ENCODE data around the gene TEX14. TPM values are rescaled to one million over a fixed set of nuclear protein-coding genes. Genes with fewer than 3 reads are reported as not detected.
A peak's percentile ranks its signal among the peaks of the same experiment; 100 is the strongest.
"Not testable (repeated sequence)": the region's sequence is repeated elsewhere in the genome, so short reads cannot be mapped to it uniquely, and the experiment has no call there.

TEX14 gene
- total RNA-seq, 1 donor from 2014 or later: 0.15 TPM

DNA sequence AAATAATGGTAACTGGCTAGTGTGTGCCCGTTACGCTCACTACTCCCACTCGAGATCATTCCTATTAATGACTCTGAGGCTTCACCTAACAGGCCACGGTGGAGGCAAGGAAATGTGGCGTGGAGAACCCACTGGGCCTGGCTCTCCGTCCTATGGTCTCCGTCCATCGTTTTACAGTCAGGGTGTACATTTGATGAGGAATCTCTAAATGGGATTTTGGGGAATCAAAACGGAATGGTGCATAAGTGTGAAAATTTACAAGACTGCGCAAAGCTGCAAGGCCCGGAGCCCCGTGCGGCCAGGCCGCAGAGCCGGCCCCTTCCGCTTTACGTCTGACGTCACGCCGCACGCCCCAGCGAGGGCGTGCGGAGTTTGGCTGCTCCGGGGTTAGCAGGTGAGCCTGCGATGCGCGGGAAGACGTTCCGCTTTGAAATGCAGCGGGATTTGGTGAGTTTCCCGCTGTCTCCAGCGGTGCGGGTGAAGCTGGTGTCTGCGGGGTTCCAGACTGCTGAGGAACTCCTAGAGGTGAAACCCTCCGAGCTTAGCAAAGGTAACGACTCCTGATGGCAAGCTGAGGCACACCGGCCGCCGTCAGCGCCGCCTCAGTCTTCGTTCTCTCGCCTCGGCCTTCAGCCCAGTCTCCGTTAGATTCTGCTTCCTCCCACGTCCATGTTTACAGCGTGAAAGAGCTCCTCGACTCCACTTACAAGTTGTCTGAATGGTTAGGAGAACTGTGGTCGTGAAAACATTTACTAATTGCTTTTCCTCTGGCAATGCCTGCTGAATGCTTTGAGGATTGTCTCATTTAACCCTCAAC lies 602 bp upstream of the TEX14 start, which contains the start of gene RAD51C:
Gene RAD51C, plus strand, starts transcription at position 364 of the 817 bp plus-strand sequence. Its CDS starts 42 bp downstream, at position 406.
- intact Hi-C loops (cut with micrococcal nuclease): no loop called here
- ATAC-seq: peak; percentile 100
- peak; percentile 91 for DNase-seq

DNA sequence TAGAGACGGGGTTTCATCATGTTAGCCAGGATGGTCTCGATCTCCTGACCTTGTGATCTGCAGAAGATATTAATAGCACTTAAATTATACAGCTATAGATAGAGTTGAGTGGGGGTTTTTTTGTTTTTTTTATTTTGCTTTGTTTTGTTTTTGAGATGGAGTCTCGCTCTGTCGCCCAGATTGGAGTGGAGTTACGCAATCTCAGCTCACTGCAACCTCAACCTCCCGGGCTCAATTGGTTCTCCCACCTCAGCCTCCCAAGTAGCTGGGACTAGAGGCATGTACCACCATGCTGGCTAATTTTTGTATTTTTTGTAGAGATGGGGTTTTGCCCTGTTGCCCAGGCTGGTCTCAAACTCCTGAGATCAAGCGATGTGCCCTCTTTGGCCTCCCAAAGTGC lies 1.8 kb downstream of the TEX14 start:
- intact Hi-C loops (cut with micrococcal nuclease); DNase-seq; ATAC-seq: not testable (repeated sequence)

GRCh38 chr17:58688521-58688920 lies 3.3 kb downstream of the TEX14 start:
- intact Hi-C loops (cut with micrococcal nuclease): no loop called here
- ATAC-seq (no peak), DNase-seq (no peak)

DNA sequence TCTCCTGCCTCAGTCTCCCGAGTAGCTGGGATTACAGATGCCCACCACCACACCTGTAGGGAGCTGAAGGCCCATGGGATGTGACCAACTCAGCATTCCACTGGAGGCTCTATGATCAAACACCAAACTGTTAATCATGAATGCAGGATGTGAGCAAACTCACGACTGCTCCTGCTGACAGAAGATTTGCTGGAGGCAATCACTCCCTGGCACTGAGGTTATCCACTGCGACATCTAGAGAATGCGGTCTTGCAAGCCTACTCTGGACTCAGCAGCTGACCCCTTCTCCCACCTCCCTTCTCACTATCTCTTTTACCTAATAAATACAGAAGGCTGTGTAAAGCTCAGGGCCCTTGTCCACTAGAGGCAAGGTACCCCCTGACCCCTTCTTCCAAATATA lies 4.9 kb downstream of the TEX14 start:
- no peak for DNase-seq
- no peak for ATAC-seq
- intact Hi-C loops (cut with micrococcal nuclease): no loop called here

DNA sequence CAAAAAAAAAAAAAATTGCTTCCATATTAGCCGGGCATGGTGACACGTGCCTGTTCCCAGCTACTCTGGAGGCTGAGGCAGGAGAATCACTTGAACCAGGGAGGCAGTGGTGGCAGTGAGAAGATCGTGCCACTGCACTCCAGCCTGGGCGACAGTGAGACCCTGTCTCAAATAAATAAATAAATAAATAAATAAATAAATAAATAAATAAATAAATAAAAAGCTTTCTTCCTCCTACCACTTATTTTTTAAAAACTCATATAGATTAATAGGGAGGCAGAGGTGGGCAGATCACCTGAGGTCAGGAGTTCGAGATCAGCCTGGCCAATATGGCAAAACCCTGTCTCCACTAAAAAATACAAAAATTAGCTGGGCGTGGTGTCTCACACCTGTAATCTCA lies 7.4 kb downstream of the TEX14 start:
- ATAC-seq; intact Hi-C loops (cut with micrococcal nuclease); DNase-seq: not testable (repeated sequence)

DNA sequence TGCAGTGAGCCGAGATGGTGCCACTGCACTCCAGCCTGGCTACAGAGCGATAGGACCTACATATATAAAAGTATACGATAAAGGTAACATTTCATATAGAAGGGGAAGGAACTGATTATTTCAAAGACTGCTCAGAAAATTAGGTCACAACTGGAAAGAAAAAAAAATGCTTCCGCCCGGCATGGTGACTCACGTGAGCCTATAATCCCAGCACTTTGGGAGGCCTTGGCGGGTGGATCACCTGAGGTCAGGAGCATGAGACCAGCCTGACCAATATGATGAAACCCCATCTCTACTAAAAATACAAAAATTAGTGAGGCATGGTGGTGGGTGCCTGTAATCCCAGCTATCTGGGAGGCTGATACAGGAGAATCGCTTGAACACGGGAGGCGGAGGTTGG lies 7.8 kb downstream of the TEX14 start:
- no peak for DNase-seq
- ATAC-seq: no peak
- intact Hi-C loops (cut with micrococcal nuclease): no loop called here

- ATAC-seq (peak; percentile 44), DNase-seq (no peak)
- intact Hi-C loops (cut with micrococcal nuclease): no loop called here
Measured at GRCh38 chr17:58680038-58680369, 11.8 kb downstream of the TEX14 start.

DNA sequence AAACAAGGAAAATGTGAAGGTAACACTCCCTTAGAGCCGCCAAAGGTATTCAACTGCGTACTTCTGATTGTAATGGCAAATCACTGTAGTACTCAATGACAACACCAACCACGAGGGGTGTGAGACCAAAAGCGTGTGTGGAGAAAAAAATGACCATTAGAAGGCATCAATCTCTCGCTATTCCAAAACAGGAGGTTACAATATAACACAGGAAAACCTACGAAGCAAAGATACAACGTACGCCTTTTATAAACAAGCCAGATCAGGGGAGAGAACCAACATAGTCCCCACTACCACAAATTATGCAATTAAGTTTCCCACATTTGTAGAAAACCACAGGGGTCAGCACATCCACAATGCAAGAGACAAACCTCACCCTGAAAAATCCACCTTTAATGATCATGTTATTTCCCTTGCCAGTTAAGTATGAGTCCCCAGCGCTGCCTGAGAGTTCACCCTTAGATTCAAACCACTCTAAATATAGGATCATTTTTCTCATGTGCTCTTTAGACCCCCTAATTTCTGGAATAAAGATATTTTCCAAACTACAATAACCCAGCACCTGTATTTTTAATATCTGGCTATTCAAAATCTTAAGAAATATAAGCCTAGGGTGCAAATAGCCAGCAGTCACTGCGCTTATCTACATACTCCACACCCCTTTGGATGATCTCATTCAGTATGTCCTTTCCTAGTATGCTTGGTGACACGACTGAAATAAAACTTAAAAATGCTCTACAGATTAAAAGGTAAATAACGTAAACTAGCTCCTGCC lies 12.4 kb downstream of the TEX14 start:
- DNase-seq (no peak), ATAC-seq (peak; percentile 70)
- intact Hi-C loops (cut with micrococcal nuclease): no loop called here

DNA sequence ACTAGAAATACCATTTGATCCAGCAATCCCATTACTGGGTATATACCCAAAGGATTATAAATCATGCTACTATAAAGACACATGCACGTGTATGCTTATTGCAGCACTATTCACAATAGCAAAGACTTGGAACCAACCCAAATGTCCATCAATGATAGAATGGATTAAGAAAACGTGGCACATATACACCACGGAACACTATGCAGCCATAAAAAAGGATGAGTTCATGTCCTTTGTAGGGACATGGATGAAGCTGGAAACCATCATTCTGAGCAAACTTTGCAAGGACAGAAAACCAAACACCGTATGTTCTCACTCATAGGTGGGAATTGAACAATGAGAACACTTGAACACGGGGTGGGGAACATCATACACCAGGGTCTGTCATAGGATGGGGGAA lies 13.6 kb downstream of the TEX14 start:
- ATAC-seq; DNase-seq; intact Hi-C loops (cut with micrococcal nuclease): not testable (repeated sequence)

- DNase-seq (no peak), ATAC-seq (no peak)
- intact Hi-C loops (cut with micrococcal nuclease): no loop called here
Measured at GRCh38 chr17:58677194-58677880, 14.5 kb downstream of the TEX14 start.

DNA sequence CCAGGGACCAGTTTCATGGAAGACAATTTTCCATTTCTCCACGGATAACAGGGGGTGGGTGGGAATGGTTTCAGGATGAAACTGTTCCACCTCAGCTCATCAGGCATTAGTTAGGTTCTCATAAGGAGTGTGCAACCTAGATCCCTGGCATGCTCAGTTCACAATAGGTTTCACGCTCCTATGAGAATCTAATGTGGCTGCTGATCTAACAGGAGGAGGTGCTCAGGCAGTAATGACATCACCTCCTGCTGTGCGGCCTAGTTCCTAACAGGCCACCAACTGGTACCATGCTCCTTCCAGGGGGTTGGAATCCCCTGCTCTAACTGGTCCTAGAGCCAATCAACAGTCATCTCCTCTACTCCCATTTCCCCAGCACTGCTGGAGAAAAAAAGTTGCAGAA lies 19.9 kb downstream of the TEX14 start:
- intact Hi-C loops (cut with micrococcal nuclease): no loop called here
- ATAC-seq (no peak), DNase-seq (no peak)

DNA sequence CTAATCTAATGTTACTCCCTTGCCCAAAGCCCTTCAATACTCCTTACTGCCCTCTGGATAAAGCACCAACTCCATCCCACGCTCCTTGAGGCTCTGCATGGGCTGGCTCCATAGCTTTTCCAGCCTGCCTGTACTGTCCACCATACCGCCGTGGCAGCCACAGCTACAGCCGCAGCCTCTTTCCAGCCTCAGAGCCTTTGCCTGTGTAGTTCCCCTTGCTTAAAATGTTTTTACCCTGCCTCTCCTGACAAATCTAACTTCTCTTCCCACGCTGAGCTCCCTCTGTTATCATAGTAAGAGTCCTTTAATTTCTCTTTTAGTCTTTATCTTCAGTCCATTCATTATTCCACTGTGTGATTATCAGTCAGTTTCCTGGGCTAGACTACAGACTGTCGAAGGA lies 22.0 kb downstream of the TEX14 start:
- ATAC-seq: no peak
- intact Hi-C loops (cut with micrococcal nuclease): no loop called here
- DNase-seq: no peak

DNA sequence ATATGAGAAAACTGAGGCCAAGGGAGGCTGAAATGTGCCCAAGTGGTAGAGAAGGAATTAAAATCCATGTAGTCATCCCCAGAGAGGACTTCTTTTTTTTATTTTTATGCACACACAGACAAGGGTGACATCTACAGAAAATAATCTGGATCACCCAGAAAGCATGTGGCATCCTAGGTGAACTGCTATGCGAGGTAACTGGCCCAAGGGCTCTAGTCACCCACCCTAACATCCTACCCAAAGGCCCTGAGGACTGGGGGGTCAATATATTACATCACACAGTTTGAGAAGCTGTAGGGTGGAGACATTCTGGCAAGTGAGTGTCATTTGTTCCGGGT lies 23.3 kb downstream of the TEX14 start:
- intact Hi-C loops (cut with micrococcal nuclease): no loop called here
- ATAC-seq (no peak), DNase-seq (no peak)

GRCh38 chr17:58667934-58668597 lies 23.8 kb downstream of the TEX14 start:
- ATAC-seq (no peak), DNase-seq (no peak)
- intact Hi-C loops (cut with micrococcal nuclease): no loop called here

DNA sequence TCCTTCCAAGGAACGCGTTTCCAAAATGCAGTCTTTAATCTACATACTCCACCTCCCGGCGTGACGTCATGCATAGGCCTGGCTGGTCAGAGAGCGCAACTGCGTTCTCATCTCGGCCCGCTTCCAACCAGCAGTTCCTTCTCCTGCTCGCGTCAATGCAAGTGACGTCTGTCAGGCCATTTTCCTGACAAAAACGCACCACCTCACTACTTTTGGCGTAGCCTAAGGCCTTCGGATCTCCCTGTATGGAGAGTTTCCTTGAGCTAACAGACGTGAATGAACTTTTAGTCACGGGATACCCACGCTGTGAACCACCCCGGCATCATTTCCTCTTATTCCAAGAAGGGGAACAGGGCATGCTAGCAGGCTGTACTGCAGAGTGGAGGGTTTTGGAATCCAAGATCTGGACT lies 25.0 kb downstream of the TEX14 start:
- DNase-seq (peak; percentile 78), ATAC-seq (peak; percentile 77)
- intact Hi-C loops (cut with micrococcal nuclease): no loop called here

DNA sequence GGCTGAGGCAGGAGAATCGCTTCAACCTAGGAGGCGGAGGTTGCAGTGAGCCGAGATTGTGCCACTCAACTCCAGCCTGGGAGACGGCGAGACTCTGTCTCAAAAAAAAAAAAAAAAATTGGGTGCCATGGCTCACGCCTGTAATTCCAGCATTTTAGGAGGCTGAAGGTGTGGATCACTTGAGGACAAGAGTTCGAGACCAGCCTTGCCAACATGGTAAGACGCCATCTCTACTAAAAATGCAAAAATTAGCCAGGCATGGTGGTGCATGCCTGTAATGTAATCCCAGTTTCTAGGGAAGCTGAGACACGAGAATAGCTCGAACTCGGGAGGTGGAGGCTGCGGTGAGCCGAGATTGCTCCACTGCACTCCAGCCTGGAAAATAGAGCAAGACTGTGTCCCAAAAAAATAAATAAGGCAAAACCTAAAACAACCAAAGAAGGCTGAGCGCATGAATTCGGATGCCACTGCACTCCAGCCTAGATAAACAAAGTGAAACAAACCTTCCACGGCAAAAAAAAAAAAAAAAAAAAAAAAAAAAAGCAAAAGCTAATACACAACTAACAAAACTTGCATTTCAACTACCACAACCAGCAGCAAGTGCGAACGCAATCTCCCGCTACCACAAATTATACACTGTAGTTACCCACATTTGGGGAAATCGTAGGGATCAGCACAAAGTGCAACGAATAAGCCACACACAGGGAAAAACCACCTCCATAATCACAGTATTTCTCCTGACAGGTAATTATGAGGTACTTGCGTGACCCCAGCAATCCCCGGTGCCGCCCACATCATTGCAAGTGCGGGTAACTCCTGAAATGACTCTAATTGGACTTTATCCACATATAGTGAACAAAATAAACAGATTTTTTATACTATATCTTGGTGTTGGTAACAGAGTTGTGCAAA lies 25.6 kb downstream of the TEX14 start:
- no peak for ATAC-seq
- DNase-seq: no peak
- intact Hi-C loops (cut with micrococcal nuclease): no loop called here

DNA sequence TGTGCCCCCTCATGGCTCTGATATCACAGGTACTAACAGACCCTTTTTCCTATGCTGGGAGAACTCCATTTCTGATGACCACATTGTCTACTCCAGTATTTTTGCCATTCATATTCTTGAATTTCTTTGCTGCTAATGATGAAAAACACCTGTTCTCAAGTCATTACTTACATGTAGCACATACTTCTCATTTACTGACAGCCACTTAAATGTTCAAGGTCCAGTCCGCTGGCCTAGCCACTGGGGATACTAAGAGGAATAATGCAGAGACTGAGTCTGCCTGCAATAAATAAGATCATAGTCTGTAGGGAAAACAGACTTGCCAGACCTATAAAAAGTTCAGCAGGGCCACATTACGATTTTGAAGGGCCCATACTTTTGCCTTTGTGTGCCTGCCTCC lies 27.5 kb downstream of the TEX14 start:
- ATAC-seq: no peak
- intact Hi-C loops (cut with micrococcal nuclease): no loop called here
- DNase-seq: no peak

GRCh38 chr17:58661499-58661898 lies 30.3 kb downstream of the TEX14 start:
- DNase-seq (no peak), ATAC-seq (no peak)
- intact Hi-C loops (cut with micrococcal nuclease): no loop called here

DNA sequence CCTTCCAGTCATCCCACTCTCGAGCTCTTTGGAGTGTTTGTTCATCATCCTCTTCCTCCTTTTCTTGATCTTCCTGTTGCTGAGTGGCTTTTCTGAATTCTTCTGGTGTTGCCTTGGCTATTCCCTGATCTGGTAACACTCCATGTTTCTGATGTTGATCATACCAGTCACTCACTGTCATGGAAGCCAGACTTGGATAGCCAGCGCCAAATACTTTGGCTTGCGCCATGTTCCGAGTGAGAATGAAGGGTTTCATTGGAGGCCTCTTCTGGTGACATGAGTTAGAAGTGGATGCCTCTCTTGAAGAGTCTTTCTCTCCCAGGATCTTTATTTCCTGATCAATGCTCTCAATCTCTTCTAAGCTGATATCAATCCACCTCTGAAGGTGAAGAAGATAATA lies 31.2 kb downstream of the TEX14 start:
- no peak for DNase-seq
- intact Hi-C loops (cut with micrococcal nuclease): no loop called here
- no peak for ATAC-seq
